COR-L47 (cell line): ENCODE data around the gene TUBB2B.

Source experiments
- DNase-seq: peaks from one replicate; lab custom pipeline; 2025; lab: John Stamatoyannopoulos, UW

The TUBB2B gene

GRCh38 chr6:3232017-3232945, 4.8 kb upstream of the TUBB2B start:
- peak; percentile 33 for DNase-seq

GRCh38 chr6:3231247-3232016, 4.0 kb upstream of the TUBB2B start:
- peak; percentile 94 for DNase-seq

- peak; percentile 89 for DNase-seq
These were observed 3.4 kb upstream of the TUBB2B start for GRCh38 chr6:3230900-3231246.

- no peak for DNase-seq
These were observed 2.9 kb upstream of the TUBB2B start for GRCh38 chr6:3230256-3230882.

GRCh38 chr6:3229566-3230178, 2.2 kb upstream of the TUBB2B start:
- peak; percentile 87 for DNase-seq

- peak; percentile 84 for DNase-seq
These were observed 1.5 kb upstream of the TUBB2B start for GRCh38 chr6:3228771-3229565.

GRCh38 chr6:3228046-3228671, 706 bp upstream of the TUBB2B start:
- peak; percentile 86 for DNase-seq

- peak; percentile 68 for DNase-seq
These were observed 731 bp downstream of the TUBB2B start for GRCh38 chr6:3226481-3227362.

GRCh38 chr6:3226042-3226441, 1.4 kb downstream of the TUBB2B start:
- DNase-seq, result no peak

GRCh38 chr6:3222506-3223038, 4.9 kb downstream of the TUBB2B start:
- peak; percentile 93 for DNase-seq

- DNase-seq, result no peak
These were observed 5.9 kb downstream of the TUBB2B start for GRCh38 chr6:3221578-3221977.

GRCh38 chr6:3220366-3220765, 7.1 kb downstream of the TUBB2B start:
- no peak for DNase-seq

- no peak for DNase-seq
These were observed 9.2 kb downstream of the TUBB2B start for GRCh38 chr6:3218266-3218665.

- DNase-seq, result no peak
These were observed 10.2 kb downstream of the TUBB2B start for GRCh38 chr6:3217286-3217685.

- DNase-seq, result no peak
These were observed 12.6 kb downstream of the TUBB2B start for GRCh38 chr6:3214898-3215297.

- DNase-seq, result no peak
These were observed 14.1 kb downstream of the TUBB2B start for GRCh38 chr6:3213334-3213695.

GRCh38 chr6:3212261-3212660, 15.2 kb downstream of the TUBB2B start:
- DNase-seq, result no peak

GRCh38 chr6:3211681-3212080, 15.8 kb downstream of the TUBB2B start:
- DNase-seq, result no peak

GRCh38 chr6:3210024-3210610, 17.3 kb downstream of the TUBB2B start:
- DNase-seq, result no peak
